HAP-1 (cell line): ENCODE results near the gene SEMA4C.

ENCODE experiments used
- DNase-seq, 2 experiments: peaks; one replicate each; pipeline ENCODE4 v3.0.0-alpha.2; 2016 to 2020; ENCODE audit warnings: low spot score in 2 of 2
- H3K27me3 ChIP-seq: fragments of 250-450 bp; sonication (Bioruptor Pico); 2 replicates; pipeline ENCODE4 v1.5.1; 2020; ENCODE audit warnings: low read depth, mild to moderate bottlenecking, moderate library complexity
- H3K36me3 ChIP-seq: fragments of 250-450 bp; sonication (Bioruptor Pico); replicated peaks from 2 replicates; pipeline ENCODE4 v1.5.1; 2020; ENCODE audit warnings: mild to moderate bottlenecking
- H3K4me1 ChIP-seq: fragments of 250-450 bp; sonication (Bioruptor Pico); 2 replicates; pipeline ENCODE4 v1.5.1; 2020; ENCODE audit warnings: mild to moderate bottlenecking
- H3K4me3 ChIP-seq: fragments of 250-450 bp; sonication (Bioruptor Pico); 2 replicates; pipeline ENCODE4 v1.5.1; 2020; ENCODE audit warnings: mild to moderate bottlenecking, moderate library complexity
- H3K9me3 ChIP-seq: fragments of 250-450 bp; sonication (Bioruptor Pico); 2 replicates; pipeline ENCODE4 v1.5.1; 2020; ENCODE audit warnings: mild to moderate bottlenecking, moderate library complexity
- in situ Hi-C: fragments of 300-500 bp; cut with MboI; formaldehyde crosslinking; loops from 3 replicates; pipeline ENCODE4 v1.14.3; 2020; ENCODE audit warnings: low sequenced_read_pairs, inconsistent platforms, mixed read lengths

The SEMA4C gene

GRCh38 chr2:96843538-96844268, 26.2 kb downstream of the SEMA4C start, which contains the start of gene ANKRD23:
Gene ANKRD23 (minus strand): TSS chr2:96844021. CDS start chr2:96843992, 29 bp downstream.
- peaks cover 26% of the 10 kb centered on the region for H3K36me3 ChIP-seq
- H3K27me3 ChIP-seq, result no peaks in the 10 kb centered on the region
- no peaks in the 10 kb centered on the region for H3K9me3 ChIP-seq
- no peaks in the 10 kb centered on the region for H3K4me1 ChIP-seq
- DNase-seq, result no peak
- in situ Hi-C loops, result no loop called here
- H3K4me3 ChIP-seq, result no peak within 1 kb of the TSS

GRCh38 chr2:96842600-96842999, 27.3 kb downstream of the SEMA4C start:
- H3K4me1 ChIP-seq, result no peaks in the 10 kb centered on the region
- DNase-seq, result no peak
- in situ Hi-C loops, result no loop called here
- H3K9me3 ChIP-seq, result no peaks in the 10 kb centered on the region
- no peaks in the 10 kb centered on the region for H3K27me3 ChIP-seq
- H3K4me3 ChIP-seq, result no peak overlapping the region
- peaks cover 24% of the 10 kb centered on the region for H3K36me3 ChIP-seq

GRCh38 chr2:96841701-96842495, 28.0 kb downstream of the SEMA4C start:
- no peaks in the 10 kb centered on the region for H3K9me3 ChIP-seq
- no peaks in the 10 kb centered on the region for H3K27me3 ChIP-seq
- H3K4me3 ChIP-seq, result no peak overlapping the region
- peaks cover 21% of the 10 kb centered on the region for H3K36me3 ChIP-seq
- no peak for DNase-seq
- in situ Hi-C loops, result no loop called here
- no peaks in the 10 kb centered on the region for H3K4me1 ChIP-seq

- Histone ChIP-seq H3K27me3 (no peaks in the 10 kb centered on the region), H3K4me3 (no peak overlapping the region), H3K4me1 (no peaks in the 10 kb centered on the region), H3K9me3 (no peaks in the 10 kb centered on the region), H3K36me3 (peaks cover 20% of the 10 kb centered on the region)
- in situ Hi-C loops, result no loop called here
- DNase-seq, result no peak
Observed at GRCh38 chr2:96839875-96840850, 29.7 kb downstream of the SEMA4C start.

- H3K36me3 ChIP-seq, result peaks cover 20% of the 10 kb centered on the region
Observed at GRCh38 chr2:96839293-96839874, 30.5 kb downstream of the SEMA4C start.

GRCh38 chr2:96838345-96839292, 31.3 kb downstream of the SEMA4C start:
- H3K9me3 ChIP-seq, result no peaks in the 10 kb centered on the region
- H3K27me3 ChIP-seq, result no peaks in the 10 kb centered on the region
- in situ Hi-C loops, result no loop called here
- no peak overlapping the region for H3K4me3 ChIP-seq
- DNase-seq, result no peak
- H3K36me3 ChIP-seq, result peaks cover 21% of the 10 kb centered on the region
- no peaks in the 10 kb centered on the region for H3K4me1 ChIP-seq

More at GRCh38 chr2:96839293-96839874, 30.5 kb downstream of the SEMA4C start:
- Histone ChIP-seq H3K4me1 (no peaks in the 10 kb centered on the region), H3K27me3 (no peaks in the 10 kb centered on the region), H3K9me3 (no peaks in the 10 kb centered on the region), H3K4me3 (no peak overlapping the region)
- no peak for DNase-seq
- in situ Hi-C loops, result no loop called here

GRCh38 chr2:96837575-96837974, 32.3 kb downstream of the SEMA4C start:
- Histone ChIP-seq H3K4me3 (no peak overlapping the region), H3K36me3 (peaks cover 30% of the 10 kb centered on the region), H3K9me3 (no peaks in the 10 kb centered on the region), H3K27me3 (no peaks in the 10 kb centered on the region), H3K4me1 (peaks cover 6% of the 10 kb centered on the region; the same call in 1 of the 2 replicates)
- DNase-seq, result no peak
- in situ Hi-C loops, result no loop called here

GRCh38 chr2:96835830-96836229, 34.0 kb downstream of the SEMA4C start:
- DNase-seq, result no peak
- Histone ChIP-seq H3K4me1 (peaks cover 8% of the 10 kb centered on the region; the same call in 1 of the 2 replicates), H3K36me3 (peaks cover 46% of the 10 kb centered on the region), H3K4me3 (no peak overlapping the region), H3K9me3 (no peaks in the 10 kb centered on the region), H3K27me3 (no peaks in the 10 kb centered on the region)
- in situ Hi-C loops, result no loop called here

GRCh38 chr2:96832754-96833507, 36.9 kb downstream of the SEMA4C start:
- Histone ChIP-seq H3K4me1 (peaks cover 8% of the 10 kb centered on the region; the same call in 1 of the 2 replicates), H3K27me3 (no peaks in the 10 kb centered on the region), H3K4me3 (no peak overlapping the region), H3K9me3 (no peaks in the 10 kb centered on the region), H3K36me3 (peaks cover 52% of the 10 kb centered on the region)
- in situ Hi-C loops, result no loop called here
- DNase-seq, result peak in 1 of 2 experiments; percentile 67

- Histone ChIP-seq H3K27me3 (no peaks in the 10 kb centered on the region), H3K36me3 (peaks cover 56% of the 10 kb centered on the region), H3K4me3 (no peak overlapping the region), H3K4me1 (peaks cover 8% of the 10 kb centered on the region; the same call in 1 of the 2 replicates), H3K9me3 (no peaks in the 10 kb centered on the region)
- DNase-seq, result no peak
- in situ Hi-C loops, result no loop called here
Observed at GRCh38 chr2:96832408-96832753, 37.5 kb downstream of the SEMA4C start.

GRCh38 chr2:96831679-96832078, 38.2 kb downstream of the SEMA4C start:
- H3K4me1 ChIP-seq, result peaks cover 8% of the 10 kb centered on the region; the same call in 1 of the 2 replicates
- H3K9me3 ChIP-seq, result no peaks in the 10 kb centered on the region
- in situ Hi-C loops, result no loop called here
- no peak for DNase-seq
- no peaks in the 10 kb centered on the region for H3K27me3 ChIP-seq
- peaks cover 58% of the 10 kb centered on the region for H3K36me3 ChIP-seq
- no peak overlapping the region for H3K4me3 ChIP-seq
